ENCODE results near the gene ZNF606.

- TF ChIP-seq CTCF (IDR thresholded peaks at IDR 0.05) (no peak), POLR2A (IDR thresholded peaks at IDR 0.05) (no peak)
Measured at GRCh38 chr19:58009666-58010301, 7.2 kb upstream of the ZNF606 start.
